ACHN (cell line): Measurements from ENCODE around the gene TAF11.
"Not testable (repeated sequence)": the region's sequence is repeated elsewhere in the genome, so short reads cannot be mapped to it uniquely, and the experiment has no call there.

ENCODE experiments used
- DNase-seq: peaks from one replicate; pipeline ENCODE4 v3.0.0-alpha.2; 2015
- in situ Hi-C: cut with HindIII; loops from 2 replicates; pipeline ENCODE4 v1.10.0; 2017; ENCODE audit warnings: low sequenced_read_pairs, low pct_ligation_motif_present, low pct_unique_long_range_greater_than_20kb

The TAF11 gene

DNA sequence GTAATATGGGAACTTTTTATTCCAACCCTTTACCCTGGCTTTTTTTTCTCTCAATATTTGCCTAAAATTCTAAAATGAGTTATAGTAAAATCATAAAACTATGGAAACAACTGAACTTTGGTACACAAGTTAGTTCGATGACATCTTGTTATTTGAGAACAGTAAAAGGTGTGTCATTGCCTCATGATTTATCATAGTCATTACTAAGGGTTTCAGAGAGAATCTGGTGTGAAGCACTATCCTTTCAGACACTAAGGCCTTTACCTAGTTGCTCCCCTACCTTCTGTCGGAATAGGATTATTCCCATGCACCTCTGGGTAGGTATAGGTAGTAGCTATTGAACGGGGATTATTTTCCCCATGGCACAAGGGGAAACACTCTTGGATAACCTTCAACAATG lies 11.4 kb downstream of the TAF11 start:
- in situ Hi-C loops, result no loop called here

DNA sequence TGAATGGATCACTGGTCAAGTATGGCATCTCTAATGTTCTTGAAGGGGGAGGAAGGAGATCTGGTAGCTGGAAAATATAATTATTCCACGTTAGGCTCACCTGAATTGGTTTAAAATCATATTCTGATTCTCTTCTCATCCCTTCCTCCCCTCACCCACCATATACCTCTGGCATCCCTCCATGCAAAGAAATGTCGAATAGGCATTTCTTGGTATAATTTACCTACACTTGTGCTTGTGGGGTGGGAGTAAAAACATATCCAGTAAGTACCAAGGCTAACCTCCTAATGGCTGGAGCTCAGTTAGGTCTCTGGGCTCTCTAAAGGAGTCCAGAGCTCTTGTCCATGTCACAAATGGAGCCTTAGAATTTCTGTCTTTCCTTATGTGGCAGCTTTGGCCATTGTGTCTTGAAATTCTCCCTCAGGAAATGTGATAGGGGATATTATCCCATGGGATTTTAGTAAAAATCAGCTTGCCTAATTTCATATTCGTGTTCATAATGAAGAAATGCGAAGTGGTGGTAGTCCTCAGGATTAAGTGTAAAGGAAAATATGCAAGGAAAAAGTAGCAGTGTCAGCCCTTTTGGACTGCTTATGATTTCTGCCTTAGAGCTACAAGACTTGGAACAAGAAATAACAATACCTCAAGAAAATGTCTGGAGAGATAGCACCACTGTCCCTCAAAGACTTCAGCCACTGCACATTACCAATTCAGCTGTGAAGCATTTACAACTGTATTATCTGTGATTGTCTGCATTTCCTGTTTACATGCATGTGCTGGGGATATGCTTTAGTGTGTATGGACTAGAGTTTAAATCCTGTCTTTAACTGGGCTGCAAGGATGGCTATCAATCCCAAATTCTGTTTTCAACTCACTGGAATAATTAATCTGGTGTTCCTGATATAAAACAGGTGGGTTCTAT lies 12.3 kb downstream of the TAF11 start:
- in situ Hi-C loops, result no loop called here
- no peak for DNase-seq

More for the DNA sequence above, 11.4 kb downstream of the TAF11 start:
- no peak for DNase-seq

DNA sequence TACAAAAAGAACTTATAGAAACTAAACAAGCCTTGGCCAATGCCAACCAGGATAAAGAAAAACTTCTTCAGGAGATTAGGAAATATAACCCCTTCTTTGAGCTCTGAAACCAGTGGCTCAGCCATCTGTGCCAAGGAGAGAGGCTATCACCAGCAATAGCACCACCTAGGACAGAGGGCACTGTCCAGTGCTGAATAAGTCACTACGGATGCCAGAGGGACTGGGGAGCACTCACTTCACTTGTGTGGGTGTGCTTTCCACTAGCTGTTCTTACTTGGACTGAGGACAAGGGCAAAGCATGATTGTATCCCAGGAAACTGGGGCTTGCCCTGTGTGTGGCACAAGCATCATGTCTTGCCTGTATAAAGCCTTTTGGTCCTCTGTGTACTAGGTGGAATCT lies 15.5 kb downstream of the TAF11 start:
- in situ Hi-C loops, result no loop called here
- no peak for DNase-seq

DNA sequence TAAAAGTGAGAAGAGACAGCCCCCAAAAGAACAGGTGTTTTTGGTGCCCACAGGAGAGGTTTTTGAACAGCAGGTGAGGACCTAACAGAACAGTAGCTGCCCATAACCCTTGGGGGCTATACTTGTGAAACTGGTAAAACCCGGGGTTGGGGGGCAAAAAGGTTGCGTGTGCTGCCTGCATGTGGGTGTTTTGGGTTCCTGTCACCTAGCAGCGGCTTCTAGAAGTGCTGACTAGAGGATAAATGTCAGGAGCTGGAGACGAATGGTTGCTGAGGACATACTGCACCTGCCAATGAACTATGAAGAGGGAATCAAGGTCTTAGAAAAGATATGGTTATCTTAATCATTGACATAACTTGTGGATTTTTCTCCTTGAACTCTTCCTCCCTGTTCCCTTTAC lies 16.0 kb downstream of the TAF11 start:
- in situ Hi-C loops, result no loop called here
- DNase-seq, result no peak

DNA sequence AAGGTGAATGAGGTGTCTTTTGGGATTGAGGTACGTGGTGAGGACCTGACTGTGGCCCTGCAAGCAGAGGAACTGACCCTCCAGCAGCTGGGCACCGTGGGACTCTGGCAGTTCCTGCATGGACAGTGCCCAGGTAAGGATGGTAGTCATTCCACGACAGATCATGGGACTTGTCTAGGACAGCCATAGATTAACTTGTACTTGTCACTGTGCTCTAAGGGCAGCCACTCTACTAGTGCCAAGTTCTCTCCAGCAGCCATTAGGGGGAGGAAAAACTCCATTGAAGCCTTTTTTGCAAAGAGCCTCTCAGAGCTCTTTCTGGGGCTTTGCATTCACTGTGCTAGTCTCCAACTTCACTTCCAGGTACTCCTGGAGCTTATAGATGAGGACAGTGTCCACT lies 20.4 kb downstream of the TAF11 start:
- in situ Hi-C loops, result no loop called here
- no peak for DNase-seq

DNA sequence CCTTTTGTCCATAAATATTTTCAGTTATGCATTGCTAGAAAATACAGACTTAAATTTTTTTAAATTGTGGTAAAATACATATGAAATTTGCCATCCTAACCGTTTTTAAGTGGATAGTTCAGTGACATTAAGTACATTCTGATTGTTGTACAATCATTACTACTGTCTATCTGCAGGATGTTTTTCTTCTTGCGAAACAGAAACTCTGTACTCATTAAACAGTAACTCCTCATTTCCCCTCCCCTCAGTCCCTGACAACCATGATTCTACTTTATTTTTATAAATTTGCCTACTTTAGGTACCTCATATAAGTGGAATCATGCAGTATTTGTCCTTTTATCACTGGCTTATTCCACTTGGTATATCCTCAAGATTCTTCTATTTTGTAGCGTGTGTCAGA lies 21.3 kb downstream of the TAF11 start:
- in situ Hi-C loops, result no loop called here
- DNase-seq, result no peak

DNA sequence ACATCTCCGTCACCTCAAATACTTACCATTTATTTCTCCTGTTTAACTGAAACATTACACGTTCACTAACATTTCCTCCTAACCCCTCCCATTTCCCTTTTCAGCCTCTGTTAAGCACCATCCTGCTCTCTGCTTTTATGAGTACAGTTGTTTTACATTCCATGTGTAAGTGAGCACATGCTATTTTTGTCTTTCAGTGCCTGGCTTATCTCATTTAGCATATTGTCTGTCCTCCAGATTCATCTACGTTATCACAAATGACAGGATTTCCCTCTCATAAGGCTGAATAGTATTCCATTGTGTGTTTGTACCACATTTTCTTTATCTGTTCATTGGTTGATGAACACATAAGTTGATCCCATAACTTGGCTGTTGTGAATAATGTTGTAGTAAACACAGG lies 22.7 kb downstream of the TAF11 start:
- no peak for DNase-seq
- in situ Hi-C loops, result no loop called here

DNA sequence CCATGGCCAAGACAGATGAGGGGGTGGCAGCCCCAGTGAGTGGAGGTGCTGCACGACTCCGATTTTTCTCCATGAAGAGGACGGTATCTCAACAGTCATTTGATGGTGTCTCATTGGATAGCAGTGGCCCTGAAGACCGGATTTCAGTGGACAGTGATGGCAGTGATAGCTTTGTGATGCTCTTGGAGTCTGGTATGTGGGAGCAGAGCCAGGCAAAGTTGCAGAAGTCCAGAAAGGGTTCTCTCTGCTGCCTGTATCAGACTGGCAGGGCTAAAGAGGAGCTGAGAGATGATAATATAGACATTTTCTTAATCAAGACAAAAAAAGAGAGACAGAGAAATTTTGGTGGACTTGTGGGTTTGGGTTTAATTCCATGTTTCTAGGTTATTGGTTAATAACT lies 23.8 kb downstream of the TAF11 start:
- in situ Hi-C loops, result no loop called here
- no peak for DNase-seq

DNA sequence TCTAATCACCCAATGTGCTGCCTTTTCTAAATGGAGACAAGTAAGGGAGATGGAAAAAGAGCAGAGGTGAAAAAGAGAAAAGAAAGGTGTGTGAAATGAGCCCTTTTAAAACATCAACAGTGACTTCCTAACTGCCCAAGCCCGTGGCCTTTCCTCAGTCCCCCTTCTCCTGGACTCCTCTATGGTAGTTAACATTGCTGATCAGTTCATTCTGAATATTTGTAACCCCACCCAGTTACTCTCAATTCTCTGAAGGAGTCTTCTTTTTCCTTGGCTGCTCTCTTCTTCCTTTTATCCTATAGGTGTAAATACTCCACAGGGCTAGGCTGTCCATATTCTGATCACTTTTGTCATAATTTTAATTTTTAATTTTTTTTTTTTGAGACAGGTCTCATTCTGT lies 27.1 kb downstream of the TAF11 start:
- DNase-seq, result no peak
- in situ Hi-C loops, result no loop called here

DNA sequence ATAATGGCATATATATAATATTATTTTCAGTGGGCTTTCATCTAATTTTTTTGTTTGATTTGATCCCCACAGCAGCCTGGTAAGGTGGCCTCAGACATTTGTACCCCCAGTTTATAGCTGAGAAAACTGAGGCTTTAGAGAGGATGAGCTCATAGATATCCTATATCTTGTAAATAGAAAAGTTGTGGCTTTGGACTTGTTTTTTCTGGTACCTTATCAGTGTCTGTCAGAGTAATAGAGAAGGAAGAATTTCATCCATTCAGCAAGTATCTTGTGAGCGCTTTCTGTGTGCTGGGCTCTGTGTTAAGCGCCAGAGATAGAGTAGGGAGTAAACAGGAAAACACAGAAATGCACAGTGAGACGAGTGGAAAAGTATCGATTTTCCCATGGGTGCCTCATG lies 27.9 kb downstream of the TAF11 start:
- in situ Hi-C loops, result no loop called here
- no peak for DNase-seq

DNA sequence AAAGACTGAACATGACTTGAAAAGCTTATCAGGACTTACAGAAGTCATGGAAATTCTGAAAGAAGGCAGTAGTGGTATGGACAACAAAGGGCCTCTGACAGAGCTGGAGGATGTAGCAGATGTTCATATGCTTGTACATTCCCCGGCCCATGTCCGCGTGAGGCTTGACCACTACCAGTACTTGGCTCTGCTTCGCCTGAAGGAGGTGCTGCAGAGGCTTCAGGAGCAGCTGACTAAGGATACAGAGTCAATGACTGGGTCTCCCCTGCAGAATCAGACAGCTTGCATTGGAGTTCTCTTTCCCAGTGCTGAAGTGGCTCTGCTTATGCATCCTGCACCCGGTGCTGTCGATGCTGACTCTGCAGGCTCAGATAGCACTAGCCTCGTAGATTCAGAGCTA lies 29.2 kb downstream of the TAF11 start:
- no peak for DNase-seq
- in situ Hi-C loops, result no loop called here

DNA sequence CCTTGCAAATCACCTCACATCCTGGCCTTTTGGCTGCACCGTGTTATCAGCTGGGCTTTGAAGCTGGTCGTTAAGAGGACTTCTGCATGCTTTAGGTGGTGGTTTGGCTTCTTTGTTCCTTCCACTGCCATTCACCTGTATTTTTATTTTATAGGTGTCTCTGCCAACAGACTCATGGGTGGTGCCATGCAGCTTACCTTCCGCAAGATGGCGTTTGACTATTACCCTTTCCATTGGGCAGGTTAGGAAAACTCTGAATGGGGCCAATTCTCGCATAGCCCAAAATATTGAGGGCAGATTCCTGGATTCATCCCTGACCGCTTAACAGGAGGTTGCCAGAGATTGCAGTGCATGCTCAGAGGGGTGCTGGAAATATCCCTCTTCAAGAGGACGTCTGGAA lies 32.4 kb downstream of the TAF11 start:
- no peak for DNase-seq

DNA sequence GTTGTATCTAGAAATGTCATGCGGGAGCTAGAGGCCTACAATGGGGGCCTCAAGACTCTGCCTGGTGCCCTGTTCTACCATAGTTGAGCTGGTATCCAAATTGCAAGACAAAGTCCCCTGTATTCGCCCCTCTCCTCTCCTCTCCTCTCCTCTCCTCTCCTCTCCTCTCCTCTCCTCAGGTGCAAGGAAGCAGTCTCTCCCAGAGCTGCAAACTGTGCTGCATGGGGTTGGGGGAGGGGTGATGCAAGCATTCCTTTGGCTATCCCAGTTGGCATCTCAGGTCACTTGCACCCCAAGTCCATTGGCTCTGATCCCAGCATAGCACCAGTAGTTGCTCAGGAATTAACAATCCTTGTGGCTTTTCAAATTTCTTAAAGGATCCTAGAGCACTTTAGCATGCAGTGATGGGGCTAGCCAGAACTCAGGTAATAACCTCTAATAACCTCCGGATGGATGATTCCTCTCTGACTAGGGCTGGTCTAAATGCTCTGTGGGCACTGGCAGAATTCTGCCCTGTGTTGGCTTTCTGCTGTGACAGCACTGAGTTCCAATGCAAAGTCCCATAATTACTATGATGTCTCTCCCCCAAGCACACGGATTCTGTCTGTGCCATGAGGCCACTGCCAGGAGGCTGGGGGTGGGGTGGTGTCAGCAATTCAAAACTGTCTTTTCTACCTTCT lies 35.3 kb downstream of the TAF11 start:
- in situ Hi-C loops, result no loop called here
- DNase-seq, result no peak

More for the DNA sequence above, 32.4 kb downstream of the TAF11 start:
- in situ Hi-C loops, result no loop called here

DNA sequence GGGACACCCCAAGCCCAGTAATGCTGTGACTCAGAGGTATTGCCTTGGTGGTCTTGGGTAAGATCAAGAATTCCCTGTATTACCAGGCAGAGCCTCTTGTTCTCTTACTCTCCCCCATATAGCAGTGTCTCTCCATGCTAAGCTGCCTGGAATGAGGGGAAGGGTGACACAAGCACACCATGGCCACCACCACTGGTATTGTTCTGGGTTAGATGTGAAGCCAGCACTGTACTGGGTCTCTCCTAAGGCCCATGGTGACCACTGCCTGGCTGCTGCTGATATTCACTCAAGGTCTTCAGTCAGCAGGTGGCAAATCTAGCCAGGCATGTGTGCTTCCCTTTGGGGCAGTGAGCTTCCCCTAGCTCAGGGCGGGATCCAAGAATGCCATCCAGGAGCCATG lies 36.5 kb downstream of the TAF11 start:
- in situ Hi-C loops, result no loop called here
- DNase-seq, result no peak

DNA sequence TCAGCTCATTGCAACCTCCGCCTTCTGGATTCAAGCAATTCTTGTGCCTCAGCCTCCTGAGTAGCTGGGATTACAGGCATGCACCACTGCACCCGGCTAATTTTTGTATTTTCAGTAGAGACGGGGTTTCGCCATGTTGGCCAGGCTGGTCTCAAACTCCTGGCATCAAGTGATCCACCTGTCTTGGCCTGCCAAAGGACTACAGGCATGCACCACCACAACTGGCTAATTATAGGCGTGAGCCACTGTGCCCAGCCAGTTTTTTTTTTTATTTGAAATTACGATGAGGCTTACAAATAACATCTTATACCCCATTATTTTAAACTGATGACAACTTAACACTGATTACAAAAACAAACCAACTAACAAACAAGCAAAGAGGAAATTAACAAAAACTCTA lies 38.8 kb downstream of the TAF11 start:
- DNase-seq, in situ Hi-C loops: not testable (repeated sequence)

DNA sequence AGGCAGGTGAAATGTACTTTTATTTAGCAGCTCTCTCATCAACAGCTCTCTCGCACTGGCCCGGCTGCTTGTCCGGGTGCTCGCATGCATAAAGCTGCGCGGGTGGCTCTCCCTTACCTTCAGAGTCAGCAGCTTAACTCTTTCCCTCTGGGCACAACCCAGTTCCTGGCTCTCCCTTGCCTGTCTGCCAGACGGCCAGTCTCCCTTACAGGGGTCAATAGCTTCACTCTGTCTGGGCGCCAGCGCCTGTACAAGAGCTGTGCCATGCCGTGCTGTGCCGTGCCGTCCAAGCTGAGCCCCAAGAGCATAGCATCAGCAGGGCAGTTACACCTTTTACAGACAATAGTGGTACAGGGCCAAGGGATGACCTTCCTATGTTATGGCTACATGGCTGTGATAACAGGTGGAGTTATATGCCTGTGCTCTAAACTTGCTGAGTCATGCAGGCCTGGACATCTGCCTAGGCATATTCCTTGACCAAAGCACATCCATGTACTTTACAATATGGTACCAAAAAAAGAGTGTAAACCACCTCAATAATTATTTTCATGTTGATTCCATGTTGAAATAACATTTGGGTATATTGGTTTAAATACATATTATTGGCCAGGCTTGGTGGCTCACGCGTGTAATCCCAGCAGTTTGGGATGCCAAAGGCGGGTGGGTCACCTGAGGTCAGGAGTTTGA lies 48.0 kb downstream of the TAF11 start:
- no peak for DNase-seq
- in situ Hi-C loops, result no loop called here

DNA sequence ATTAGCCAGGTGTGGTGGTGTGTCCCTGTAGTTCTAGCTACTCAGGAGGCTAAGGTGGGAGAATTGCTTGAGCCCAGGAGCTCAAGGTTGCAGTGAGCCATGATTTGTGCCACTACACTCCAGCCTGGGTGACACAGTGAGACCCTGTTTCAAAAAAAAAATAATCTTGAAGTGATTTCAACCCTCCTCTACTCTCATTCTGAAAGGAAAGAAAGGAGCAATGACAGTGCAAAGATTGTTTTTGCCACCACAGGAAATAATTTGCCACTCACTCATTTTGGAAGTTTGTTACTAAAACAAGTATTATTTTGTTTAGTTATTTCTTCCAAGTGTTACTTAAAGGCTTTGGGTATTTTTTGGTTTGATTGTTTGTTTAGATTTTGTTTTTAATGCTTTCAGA lies 50.3 kb downstream of the TAF11 start:
- no peak for DNase-seq
- in situ Hi-C loops, result no loop called here

DNA sequence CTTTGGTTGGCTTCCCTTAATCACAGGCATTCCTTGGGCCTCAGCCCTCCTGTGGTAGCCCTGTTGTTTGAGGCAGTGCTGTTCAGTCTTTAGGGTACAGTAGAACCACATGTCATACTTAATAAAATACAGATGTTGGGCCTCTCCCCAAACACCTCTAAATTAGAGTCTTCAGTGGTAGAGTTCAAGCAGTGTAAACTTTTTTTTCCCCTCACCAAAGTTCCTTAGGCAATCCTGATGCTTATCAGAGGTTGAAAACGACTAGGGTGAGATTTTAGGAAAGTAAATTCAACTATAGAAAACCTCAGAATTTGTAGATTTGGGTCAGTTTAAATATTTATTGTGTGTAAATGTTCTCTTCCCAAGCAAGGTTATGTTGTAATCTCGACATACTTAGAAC lies 51.4 kb downstream of the TAF11 start:
- in situ Hi-C loops, result no loop called here
- DNase-seq, result no peak

DNA sequence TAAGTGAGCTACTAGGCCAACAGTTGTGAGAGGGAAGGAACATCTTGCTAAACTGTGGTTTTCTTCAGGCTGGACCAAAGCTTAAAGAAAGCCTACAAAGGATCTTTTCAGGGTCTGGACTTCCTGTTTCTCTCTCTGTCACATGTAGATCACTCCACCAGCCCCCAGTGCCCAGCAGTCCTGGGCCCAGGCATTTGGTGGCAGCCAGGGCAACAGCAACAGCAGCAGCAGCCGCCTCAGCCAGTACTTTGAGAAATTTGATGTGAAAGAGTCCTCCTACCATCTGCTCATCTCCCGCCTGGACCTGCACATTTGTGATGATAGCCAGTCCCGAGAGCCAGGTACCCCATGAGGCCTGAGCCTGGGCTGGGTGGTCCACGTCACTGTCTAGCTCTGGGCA lies 51.8 kb downstream of the TAF11 start:
- in situ Hi-C loops, result no loop called here
- no peak for DNase-seq
